Gastroesophageal sphincter (tissue), 4 donors: ENCODE measurements around the gene AKAP13. TPM values are rescaled to one million over a fixed set of nuclear protein-coding genes. Genes with fewer than 3 reads are reported as not detected.

ENCODE experiments used
- ATAC-seq: fragments of 150-250 bp; one replicate; pipeline ENCODE4 v1.9.1; 2016; ENCODE audit warnings: mild to moderate bottlenecking, moderate library complexity
- H3K27ac ChIP-seq, 4 donors: fragments of 200-600 bp; sonication (generic) in 3 of 4; 1 replicate in 3 of 4; 2 replicates in 1 of 4; pipeline ENCODE4 v1.5.1; 2016 to 2019
- H3K27me3 ChIP-seq: fragments of 200-600 bp; sonication (generic); one replicate; pipeline ENCODE4 v1.5.1; 2019
- H3K36me3 ChIP-seq, 2 donors: fragments of 200-600 bp; sonication (generic); one replicate each; pipeline ENCODE4 v1.5.1; 2019; ENCODE audit warnings: control low read depth in 1 of 2
- H3K4me1 ChIP-seq, 3 donors: fragments of 200-600 bp; sonication (generic); 1 replicate in 2 of 3; 2 replicates in 1 of 3; pipeline ENCODE4 v1.5.1; 2016 to 2019; ENCODE audit warnings: control low read depth in 2 of 3
- H3K4me3 ChIP-seq, 2 donors: fragments of 200-600 bp; sonication (generic); one replicate each; pipeline ENCODE4 v1.5.1; 2019; ENCODE audit warnings: mild to moderate bottlenecking in 1 of 2, moderate library complexity in 1 of 2
- H3K9me3 ChIP-seq, 3 donors: fragments of 200-600 bp; sonication (generic); one replicate each; pipeline ENCODE4 v1.5.1; 2017 to 2019; ENCODE audit warnings: control low read depth in 2 of 3
- CTCF ChIP-seq, 4 experiments: fragments of 200-600 bp in 2 of 4; fragments of 450-650 bp in 2 of 4; sonication (generic) in 1 of 4; IDR thresholded peaks; one replicate each; pipeline ENCODE4 v1.5.1; 2017 to 2019; ENCODE audit warnings: antibody characterized with exemption in 4 of 4, mild to moderate bottlenecking in 2 of 4, moderate library complexity in 2 of 4
- EP300 ChIP-seq: sonication (generic); formaldehyde crosslinking; IDR thresholded peaks from one replicate; pipeline ENCODE4 v1.6.1; 2017; ENCODE audit warnings: antibody characterized with exemption, mild to moderate bottlenecking
- POLR2A ChIP-seq, 2 donors: fragments of 450-650 bp; IDR thresholded peaks; one replicate each; pipeline ENCODE4 v1.6.1; 2017; ENCODE audit warnings: antibody characterized with exemption in 2 of 2, mild to moderate bottlenecking in 2 of 2, moderate library complexity in 1 of 2
- POLR2AphosphoS5 ChIP-seq: sonication (generic); formaldehyde crosslinking; IDR thresholded peaks from one replicate; pipeline ENCODE4 v1.6.1; 2017; ENCODE audit warnings: antibody characterized with exemption
- WGBS, 2 donors: methylation state at CpG; one replicate each; pipeline ENCODE4 v1.1.5; 2018; ENCODE audit warnings: low coverage in 1 of 2; 5-methylcytosine and 5-hydroxymethylcytosine counted together
- total RNA-seq, 4 donors: library from RNA; depleted of rRNA; stranded (reverse); fragments of >200 nt; gene quantifications; one replicate each; pipeline ENCODE4 v1.1.0, GENCODE V29; 2016

The AKAP13 gene
- total RNA-seq, 4 donors from 2014 or later = 196 to 252 (median 215) TPM

DNA sequence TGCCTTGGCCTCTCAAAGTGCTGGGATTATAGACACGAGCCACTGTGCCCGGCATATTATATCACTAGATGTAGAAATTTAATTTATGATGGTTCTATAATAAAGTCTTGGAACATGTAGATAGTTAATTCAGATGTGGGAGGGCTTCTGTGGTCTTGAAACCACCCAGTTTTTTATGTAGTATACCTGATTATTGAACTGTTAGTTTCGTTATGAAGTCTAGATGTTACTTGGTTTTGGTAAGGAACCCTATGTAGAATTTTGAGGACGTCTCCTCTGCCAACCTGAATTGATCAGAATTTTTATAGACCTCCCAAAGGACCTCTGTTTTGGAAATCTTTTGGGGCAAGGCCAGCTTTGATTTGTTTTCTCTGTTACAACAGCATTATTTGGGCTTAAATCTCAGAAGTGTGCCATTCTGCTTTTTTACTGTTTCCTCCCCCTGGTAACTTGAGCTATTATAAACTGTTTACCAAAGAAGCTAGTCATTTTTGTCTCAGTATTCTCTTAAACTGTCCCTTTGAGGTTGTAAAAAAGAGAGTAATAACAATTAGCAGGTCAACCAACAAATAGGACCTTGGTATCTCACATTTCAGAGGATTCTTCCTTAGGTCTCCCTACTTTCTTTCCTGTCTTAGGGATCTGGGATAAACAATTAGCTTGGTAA is 20.8 kb downstream of the AKAP13 start:
- no peak for TF ChIP-seq EP300
- TF ChIP-seq POLR2AphosphoS5 = no peak
- Histone ChIP-seq H3K4me3 (no peak overlapping the region), H3K27me3 (no peaks in the 10 kb centered on the region), H3K36me3 (no peaks in the 10 kb centered on the region), H3K27ac (peak overlapping the region; percentile 29 to 62 (median 50)), H3K9me3 (no peaks in the 10 kb centered on the region), H3K4me1 (peaks cover 37 to 88% (median 49%) of the 10 kb centered on the region in 3 donors)
- ATAC-seq = no peak
- 58 to 83% methylated on average over 2 to 4 of the region's 4 CpGs for WGBS, 2 donors

DNA sequence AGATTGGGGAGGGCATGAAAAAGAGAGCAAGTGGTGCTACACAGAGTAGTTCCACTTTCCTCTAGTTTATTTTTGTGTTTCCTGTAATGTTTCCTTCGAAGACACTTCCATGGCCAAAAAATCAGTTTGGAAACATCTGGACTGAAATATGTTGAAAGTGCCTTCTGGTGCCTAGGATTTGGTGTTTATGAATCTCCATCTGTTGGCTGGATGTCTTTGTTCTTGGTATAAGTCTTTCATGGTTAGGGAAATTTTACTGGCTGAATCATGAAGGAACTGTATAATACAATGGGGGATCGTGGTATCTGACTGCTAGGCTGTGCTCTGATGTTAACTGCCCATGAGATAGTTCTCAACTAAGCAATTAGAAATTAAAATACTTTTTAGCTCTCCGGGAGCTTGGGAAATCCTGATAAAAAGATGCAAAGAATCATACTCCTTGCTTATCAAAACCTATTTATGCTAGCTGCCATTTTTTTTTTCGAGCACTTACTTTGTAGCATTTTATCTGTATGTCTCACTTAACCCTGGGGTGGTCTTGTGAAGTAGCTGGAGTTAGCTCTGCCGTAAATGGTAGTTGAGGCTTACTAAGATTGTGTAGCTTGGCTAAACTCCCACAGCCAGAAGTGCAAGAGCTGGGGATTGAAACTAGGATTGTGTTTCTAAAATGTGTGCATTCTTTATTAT is 21.9 kb downstream of the AKAP13 start:
- ATAC-seq = peak; percentile 47
- 35 to 37% methylated on average over 4 to 5 of the region's 5 CpGs for WGBS, 2 donors
- peaks cover 38 to 88% (median 40%) of the 10 kb centered on the region in 3 donors for H3K4me1 ChIP-seq
- H3K9me3 ChIP-seq = no peaks in the 10 kb centered on the region
- peak overlapping the region in 3 of 4 donors; percentile 49 to 62 (median 50) for H3K27ac ChIP-seq
- H3K4me3 ChIP-seq = no peak overlapping the region
- H3K36me3 ChIP-seq = no peaks in the 10 kb centered on the region
- H3K27me3 ChIP-seq = no peaks in the 10 kb centered on the region
- TF ChIP-seq CTCF (IDR thresholded peaks at IDR 0.05) (no peak), POLR2A (IDR thresholded peaks at IDR 0.05) (no peak), EP300 (no peak), POLR2AphosphoS5 (peak; percentile 35)

- Histone ChIP-seq H3K27me3 (no peaks in the 10 kb centered on the region), H3K36me3 (no peaks in the 10 kb centered on the region), H3K4me1 (peaks cover 36 to 85% (median 40%) of the 10 kb centered on the region in 3 donors), H3K27ac (peak overlapping the region; percentile 6 to 52 (median 35)), H3K4me3 (no peak overlapping the region), H3K9me3 (no peaks in the 10 kb centered on the region)
- WGBS, 2 donors = 66 to 67% methylated on average over 3 to 5 of the region's 5 CpGs
- TF ChIP-seq CTCF (IDR thresholded peaks at IDR 0.05) (no peak), EP300 (no peak), POLR2AphosphoS5 (no peak), POLR2A (IDR thresholded peaks at IDR 0.05) (no peak)
- peak; percentile 56 for ATAC-seq
Measured at GRCh38 chr15:85403745-85404144, 23.3 kb downstream of the AKAP13 start.

DNA sequence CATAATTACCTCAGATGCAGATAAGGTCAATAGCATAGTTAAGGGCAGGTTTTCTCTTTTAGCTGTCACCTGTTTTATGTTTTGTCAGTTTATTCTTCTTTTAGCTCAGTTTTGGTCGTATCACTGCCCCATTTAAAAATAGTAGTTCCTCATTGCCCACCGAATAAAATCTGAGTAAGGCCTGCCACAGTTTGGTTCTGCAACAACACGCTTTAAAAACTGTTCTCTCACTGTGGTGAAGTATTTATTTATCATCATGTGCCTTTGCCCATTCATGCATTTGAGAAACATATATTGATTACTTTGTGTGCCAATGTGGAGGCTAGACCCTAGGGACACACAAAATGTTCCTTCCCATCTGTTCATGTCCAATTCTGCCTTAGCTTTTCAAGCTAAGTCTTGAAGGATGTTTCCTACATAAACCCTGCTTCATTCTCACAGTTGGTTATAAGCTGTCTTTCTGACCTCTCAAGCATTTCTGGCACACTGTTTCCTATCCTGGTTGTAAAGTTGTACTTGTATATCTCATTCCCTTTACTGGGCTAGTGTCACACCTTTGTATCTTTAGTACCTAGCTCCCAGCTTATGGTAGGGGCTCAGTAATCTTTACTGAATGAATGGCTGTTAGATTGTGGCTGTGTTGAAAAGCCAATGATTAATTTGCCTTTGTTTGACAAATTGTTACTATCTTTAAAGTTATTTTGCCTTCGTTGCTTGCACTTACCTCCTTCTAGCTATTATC is 23.9 kb downstream of the AKAP13 start:
- no peak for ATAC-seq
- 36 to 53% methylated on average over 4 of the region's 4 CpGs for WGBS, 2 donors
- Histone ChIP-seq H3K4me3 (no peak overlapping the region), H3K9me3 (no peaks in the 10 kb centered on the region), H3K36me3 (no peaks in the 10 kb centered on the region), H3K4me1 (peaks cover 36 to 83% (median 40%) of the 10 kb centered on the region in 3 donors), H3K27ac (peak overlapping the region; percentile 6 to 52 (median 35)), H3K27me3 (no peaks in the 10 kb centered on the region)
- TF ChIP-seq POLR2A (IDR thresholded peaks at IDR 0.05) (no peak), EP300 (no peak), POLR2AphosphoS5 (no peak), CTCF (IDR thresholded peaks at IDR 0.05) (no peak)
